Hematopoietic multipotent progenitor cell treated with erythropoietin and hydrocortisone succinate and interleukin-3 and kit ligand, for 6 days (in vitro differentiated cells): Measurements from ENCODE around the gene SPEM3.

Experiments used
- DNase-seq: peaks from one replicate; pipeline ENCODE4 v3.0.0-alpha.2; 2015

SPEM3 gene

GRCh38 chr17:7423679-7424078 lies 5.0 kb upstream of the SPEM3 start:
- DNase-seq = no peak

DNA sequence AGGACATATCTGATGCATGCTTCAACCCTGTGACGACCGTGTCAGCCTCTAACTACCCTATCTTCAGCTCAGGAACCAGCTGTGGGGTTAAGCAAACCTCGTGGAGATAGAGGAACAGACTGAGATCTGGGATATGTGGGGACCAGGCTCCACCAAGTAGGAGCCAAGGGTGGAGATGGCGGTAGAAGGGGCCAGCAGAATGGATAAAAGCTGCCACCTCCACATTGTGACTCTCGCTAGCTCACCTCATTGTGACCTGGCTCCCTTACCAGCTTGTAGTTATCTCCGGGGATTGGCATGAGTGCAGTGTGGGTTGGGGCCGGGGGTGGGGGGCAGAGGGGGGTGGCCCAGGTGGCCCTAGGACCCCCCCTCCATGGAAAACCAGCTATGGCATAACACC lies 3.3 kb upstream of the SPEM3 start, which contains the start of gene SPEM2:
Gene SPEM2, plus strand, starts transcription at position 301 of the 400 bp plus-strand sequence. Its CDS starts 73 bp downstream, at position 374.
- peak; percentile 23 for DNase-seq

DNA sequence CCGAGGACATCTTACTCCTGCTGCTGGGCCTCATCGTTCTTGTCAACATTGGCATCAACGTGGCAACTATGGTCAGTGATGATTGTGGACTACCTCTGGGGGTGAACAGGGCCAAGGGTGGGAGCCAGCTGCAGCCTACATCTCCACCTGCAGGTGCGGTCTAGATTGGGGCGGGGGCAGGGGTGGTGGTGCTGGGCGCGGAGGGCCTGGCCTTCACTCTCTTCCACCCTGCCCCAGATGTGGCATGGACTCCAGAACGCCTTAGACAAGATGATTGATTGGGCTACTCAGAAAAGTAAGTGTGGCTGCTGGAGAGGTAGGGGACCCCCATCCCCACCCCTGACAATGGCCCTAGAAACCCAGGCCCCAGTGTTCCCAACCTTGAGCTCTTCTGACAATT lies 2.9 kb upstream of the SPEM3 start:
- DNase-seq = no peak

GRCh38 chr17:7426203-7426863 lies 2.3 kb upstream of the SPEM3 start:
- DNase-seq = no peak

- DNase-seq = no peak
Observed at GRCh38 chr17:7426896-7427489, 1.7 kb upstream of the SPEM3 start.

DNA sequence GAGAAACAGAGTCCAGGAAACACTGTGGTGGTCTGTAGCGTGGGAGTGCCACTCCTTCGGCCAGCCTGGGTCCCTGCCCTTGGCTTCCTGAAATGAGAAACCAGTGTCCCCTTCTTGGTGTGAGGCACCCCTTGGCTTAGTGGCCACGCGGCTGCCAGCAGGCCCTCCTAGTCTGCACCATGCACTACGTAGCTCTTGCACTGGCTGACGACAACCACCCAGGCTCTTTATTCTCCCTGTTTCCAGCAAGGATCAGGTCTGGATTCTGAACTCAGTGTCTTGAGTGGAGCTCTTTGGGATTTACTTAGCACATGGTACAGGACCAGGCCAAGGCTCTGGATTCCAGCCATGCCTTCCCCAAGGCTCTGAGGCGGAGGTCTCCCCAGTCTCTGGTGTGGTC lies 1.1 kb upstream of the SPEM3 start:
- no peak for DNase-seq

- no peak for DNase-seq
Observed at GRCh38 chr17:7429722-7430121, 1.1 kb downstream of the SPEM3 start.

GRCh38 chr17:7431231-7431630 lies 2.6 kb downstream of the SPEM3 start:
- DNase-seq = no peak

- DNase-seq = no peak
Observed at GRCh38 chr17:7432296-7432695, 3.6 kb downstream of the SPEM3 start.

- peak; percentile 84 for DNase-seq
Observed at GRCh38 chr17:7435676-7436555, 7.3 kb downstream of the SPEM3 start.

GRCh38 chr17:7436556-7437368 lies 8.1 kb downstream of the SPEM3 start:
- peak; percentile 90 for DNase-seq

GRCh38 chr17:7437369-7437863 lies 8.8 kb downstream of the SPEM3 start:
- DNase-seq = no peak

GRCh38 chr17:7437950-7438614 lies 9.4 kb downstream of the SPEM3 start:
- peak; percentile 62 for DNase-seq

DNA sequence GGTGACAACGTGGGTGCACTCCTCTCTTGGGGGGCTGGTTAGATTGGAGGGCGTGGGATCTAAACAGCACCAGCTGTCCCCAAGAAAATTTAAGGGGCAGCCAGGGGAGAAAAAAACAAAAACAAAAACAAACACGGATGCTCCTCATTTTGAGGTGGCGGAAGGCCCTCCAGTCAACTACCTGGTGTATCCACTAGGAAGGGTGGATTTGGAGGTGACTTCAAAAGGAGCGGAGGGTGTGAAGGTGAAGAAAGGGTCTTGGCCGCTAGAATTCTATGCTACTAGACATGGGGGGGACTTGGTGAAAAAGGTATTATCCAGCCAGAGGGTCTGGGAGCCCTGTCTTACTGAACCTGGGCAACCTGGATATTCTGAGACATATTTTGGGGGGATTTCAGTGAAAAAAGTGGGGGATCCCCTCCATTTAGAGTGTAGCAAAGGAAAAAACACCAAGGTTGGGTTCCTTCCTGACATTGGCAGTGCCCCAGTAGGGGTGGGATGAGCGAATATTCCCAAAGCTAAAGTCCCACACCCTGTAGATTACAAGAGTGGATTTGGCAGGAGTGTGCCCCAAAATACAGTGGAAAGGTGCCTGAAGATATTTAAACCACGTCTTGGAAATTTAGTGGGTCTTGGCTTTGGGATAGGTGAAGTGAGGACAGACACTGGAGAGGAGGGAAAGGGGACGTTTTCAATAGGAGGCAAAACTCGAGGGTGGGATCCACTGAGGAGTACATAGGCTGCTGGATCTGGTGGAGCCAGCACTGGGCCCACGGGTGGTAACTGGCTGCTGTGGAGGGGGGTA lies 10.2 kb downstream of the SPEM3 start:
- DNase-seq = no peak

DNA sequence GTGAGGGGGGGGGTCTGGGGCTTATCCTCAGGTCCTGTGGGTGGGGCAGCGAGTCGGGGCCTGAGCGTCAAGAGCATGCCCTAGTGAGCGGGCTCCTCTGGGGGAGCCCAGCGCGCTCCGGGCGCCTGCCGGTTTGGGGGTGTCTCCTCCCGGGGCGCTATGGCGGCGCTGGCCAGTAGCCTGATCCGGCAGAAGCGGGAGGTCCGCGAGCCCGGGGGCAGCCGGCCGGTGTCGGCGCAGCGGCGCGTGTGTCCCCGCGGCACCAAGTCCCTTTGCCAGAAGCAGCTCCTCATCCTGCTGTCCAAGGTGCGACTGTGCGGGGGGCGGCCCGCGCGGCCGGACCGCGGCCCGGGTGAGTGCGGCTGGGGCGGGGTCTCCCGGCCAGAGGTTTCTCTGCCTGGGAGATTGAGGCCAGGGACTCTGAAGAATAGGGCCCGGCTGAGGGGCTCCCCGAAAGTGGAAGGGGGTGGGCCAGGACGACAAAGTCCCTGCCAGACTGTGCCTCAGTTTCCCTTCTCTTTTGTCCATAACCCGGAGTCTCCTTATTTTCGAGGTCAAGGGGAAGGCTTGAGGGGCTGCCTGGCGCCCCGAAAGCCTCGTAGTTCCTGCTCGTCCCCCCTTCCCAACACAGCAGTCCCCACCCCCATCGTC lies 10.9 kb downstream of the SPEM3 start, which contains the start of gene FGF11:
Gene FGF11, plus strand, starts transcription at position 51 of the 651 bp plus-strand sequence. Its CDS starts 109 bp downstream, at position 160.
- DNase-seq = no peak

DNA sequence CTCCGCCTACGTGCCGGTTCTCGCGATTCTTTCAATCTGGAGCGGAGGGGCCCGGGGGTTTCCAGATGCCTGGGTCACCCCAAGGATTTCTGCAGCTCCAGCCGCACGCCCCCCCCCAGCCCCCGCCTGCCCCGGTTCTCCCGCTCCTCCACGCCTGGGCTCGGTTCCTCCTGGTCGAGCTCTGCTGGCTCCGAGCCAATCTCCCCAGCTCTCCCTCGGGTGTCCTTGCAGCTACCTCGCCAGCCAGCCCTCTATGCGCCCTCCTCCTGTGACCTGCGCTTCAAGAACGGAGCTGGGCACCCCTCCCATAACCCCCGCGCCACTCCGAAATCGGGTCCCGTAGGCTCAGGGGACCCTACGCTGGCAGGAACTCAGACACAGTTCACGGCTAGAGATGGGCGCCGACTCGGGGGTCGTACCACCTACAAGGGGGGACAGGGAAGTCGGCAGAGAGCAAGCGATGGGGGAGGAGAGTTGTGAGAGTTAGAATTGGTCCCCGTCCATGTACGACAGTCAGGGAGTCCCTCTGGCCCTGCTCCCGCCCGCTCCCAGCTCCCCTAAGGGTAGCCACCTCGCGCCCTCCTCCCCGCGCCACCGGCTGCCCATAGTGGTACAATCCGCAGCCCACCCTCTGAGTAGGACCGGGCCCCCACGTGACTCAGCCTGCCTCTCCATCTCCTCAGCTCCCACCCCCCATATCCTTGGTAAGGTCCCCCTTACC lies 11.6 kb downstream of the SPEM3 start:
- DNase-seq = peak; percentile 54

DNA sequence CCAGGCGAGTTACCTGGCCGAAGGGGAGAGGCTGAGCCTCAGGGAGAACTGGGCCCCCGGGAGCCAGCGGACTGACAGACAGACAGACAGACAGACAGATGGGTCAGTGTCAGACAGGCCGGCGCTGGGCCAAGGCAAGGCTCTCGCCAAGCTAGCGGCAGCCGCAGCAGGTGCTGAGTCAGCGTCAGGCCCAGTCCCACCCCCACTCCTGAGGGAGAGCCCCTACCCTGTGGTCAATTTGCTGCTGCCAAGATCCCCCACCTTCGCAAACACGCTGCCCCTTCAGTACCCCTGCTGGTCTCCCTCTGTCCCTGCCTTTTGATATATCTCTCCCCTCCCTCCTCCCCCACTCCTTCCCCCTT lies 12.2 kb downstream of the SPEM3 start:
- DNase-seq = peak; percentile 51

- no peak for DNase-seq
Observed at GRCh38 chr17:7441266-7441665, 12.6 kb downstream of the SPEM3 start.

GRCh38 chr17:7442142-7442541 lies 13.5 kb downstream of the SPEM3 start:
- no peak for DNase-seq
